ENCODE data around the gene SERPINE1. TPM values are rescaled to one million over a fixed set of nuclear protein-coding genes. Genes with fewer than 3 reads are reported as not detected.

The SERPINE1 gene
- total RNA-seq, 2 experiments from 2014 or later: 0.07 TPM; not detected in 1

DNA sequence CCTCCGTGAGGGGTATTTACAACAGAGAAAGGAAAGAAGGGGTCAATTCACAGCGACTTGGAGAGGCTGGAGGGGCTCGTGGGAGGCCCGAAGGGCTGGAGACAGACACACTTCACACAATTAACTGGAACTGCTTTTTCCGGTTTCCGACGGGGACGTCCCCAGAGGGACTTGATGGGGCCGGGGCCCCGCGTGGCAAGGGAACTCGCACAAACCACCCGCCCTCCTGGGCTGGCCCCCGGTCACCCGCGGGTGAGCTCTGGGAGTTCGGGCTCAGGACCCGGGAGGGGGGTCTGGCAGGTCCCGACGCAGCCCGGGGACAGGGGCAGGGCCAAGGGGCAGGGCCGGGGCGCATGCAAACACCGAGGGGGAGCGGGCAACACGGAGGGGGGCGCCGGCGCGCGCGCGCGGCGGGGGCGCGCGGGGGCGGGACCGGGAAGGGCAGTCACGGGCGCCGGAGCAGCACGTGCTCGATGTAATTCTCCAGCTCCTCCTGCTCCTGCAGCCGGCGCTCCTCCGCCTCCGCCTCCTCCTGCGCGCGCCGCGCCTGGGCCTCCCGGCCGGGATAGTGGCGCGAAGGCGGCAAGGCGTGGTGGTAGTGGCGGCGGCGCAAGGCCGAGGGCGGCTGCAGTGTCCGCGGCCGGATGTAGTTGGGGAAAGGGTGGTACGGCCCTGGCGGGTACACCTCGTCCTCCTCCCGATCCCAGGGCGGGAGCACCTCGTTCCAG lies 35.8 kb downstream of the SERPINE1 start:
- peaks cover 41% of the 10 kb centered on the region for H3K27me3 Mint-ChIP-seq (ENCODE audit: low read depth)
- CTCF ChIA-PET: interaction anchor here (0.6 kb wide), 1 partner anchor 30 kb away, joined by 3 read pairs; no protein-coding TSS in a partner anchor
- peaks cover 15% of the 10 kb centered on the region for H3K36me3 Mint-ChIP-seq (ENCODE audit: low read depth)
- no peaks in the 10 kb centered on the region for H3K9me3 Mint-ChIP-seq
- intact Hi-C loops (cut with micrococcal nuclease): loop anchor here (10.0 kb wide), 1 partner anchor 268 kb away; the partner anchor contains the start of gene ACHE
- H3K4me3 Mint-ChIP-seq: peak overlapping the region; percentile 36
- H3K27ac Mint-ChIP-seq: no peak overlapping the region
- DNase-seq: no peak
- H3K4me1 Mint-ChIP-seq (ENCODE audit: low read depth): peaks cover 38% of the 10 kb centered on the region

- no peak overlapping the region for H3K27ac Mint-ChIP-seq
- peaks cover 42% of the 10 kb centered on the region for H3K4me1 Mint-ChIP-seq (ENCODE audit: low read depth)
- H3K27me3 Mint-ChIP-seq (ENCODE audit: low read depth): peaks cover 45% of the 10 kb centered on the region
- peak overlapping the region; percentile 56 for H3K4me3 Mint-ChIP-seq
- intact Hi-C loops (cut with micrococcal nuclease): loop anchor here (10.0 kb wide), 1 partner anchor 269 kb away; the partner anchor contains the start of gene ACHE
- no peaks in the 10 kb centered on the region for H3K9me3 Mint-ChIP-seq
- peaks cover 12% of the 10 kb centered on the region for H3K36me3 Mint-ChIP-seq (ENCODE audit: low read depth)
- CTCF ChIA-PET: interaction anchor here (0.6 kb wide), 1 partner anchor 30 kb away, joined by 3 read pairs; no protein-coding TSS in a partner anchor
- peak; percentile 23 for DNase-seq
Observed at GRCh38 chr7:101163279-101164070, 36.6 kb downstream of the SERPINE1 start.

- Mint-ChIP-seq H3K27ac (no peak overlapping the region), H3K4me3 (no peak overlapping the region), H3K4me1 (ENCODE audit: low read depth) (peaks cover 48% of the 10 kb centered on the region), H3K27me3 (ENCODE audit: low read depth) (peaks cover 50% of the 10 kb centered on the region), H3K36me3 (ENCODE audit: low read depth) (peaks cover 8% of the 10 kb centered on the region), H3K9me3 (no peaks in the 10 kb centered on the region)
- intact Hi-C loops (cut with micrococcal nuclease): loop anchor here (10.0 kb wide), 1 partner anchor 269 kb away; the partner anchor contains the start of gene ACHE
- no peak for DNase-seq
- CTCF ChIA-PET: no interaction called here
Observed at GRCh38 chr7:101164071-101164840, 37.4 kb downstream of the SERPINE1 start.

DNA sequence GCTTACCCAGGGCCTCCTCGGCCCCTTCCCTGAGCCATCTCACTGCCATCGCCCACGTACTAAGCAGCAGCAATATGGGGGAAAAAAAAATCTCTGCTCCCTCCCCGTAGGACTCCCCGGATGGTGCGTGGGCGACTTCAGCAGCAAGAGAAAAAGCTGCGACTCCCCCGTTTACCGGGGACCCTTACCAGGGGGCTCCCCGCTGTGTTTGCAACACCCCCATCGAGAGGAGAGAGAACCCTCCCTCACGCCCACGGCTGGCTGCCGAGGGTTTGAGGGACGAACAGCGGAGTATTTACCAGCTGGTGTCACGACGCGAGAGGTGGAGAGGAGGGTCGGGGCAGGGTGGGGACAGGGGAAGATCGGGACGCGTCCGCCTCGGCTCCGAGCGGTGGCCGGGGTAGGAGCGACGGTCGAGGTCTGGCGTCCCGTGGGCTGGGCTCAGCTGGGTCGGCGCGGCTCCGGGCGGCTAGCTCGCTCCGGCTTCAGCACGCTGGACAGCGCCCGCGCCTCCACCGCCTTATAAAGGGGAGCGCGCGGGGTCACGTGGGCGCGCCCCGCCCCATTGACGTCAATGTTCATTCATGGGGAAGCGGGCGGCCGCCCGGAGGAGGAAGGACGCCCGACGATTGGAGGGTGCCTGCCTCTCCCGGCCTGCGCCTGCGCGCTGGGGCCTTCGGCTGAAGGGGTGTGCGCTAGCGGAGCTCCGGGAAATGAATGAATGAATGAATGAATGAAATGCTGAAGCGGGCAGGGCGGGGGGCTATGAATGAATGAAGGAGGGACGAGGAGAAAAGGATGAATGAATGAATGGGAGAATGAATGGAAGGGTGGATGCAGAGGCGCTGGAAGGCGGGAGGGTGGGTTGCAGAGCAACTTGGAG lies 38.4 kb downstream of the SERPINE1 start, which contains the start of gene VGF:
Gene VGF (minus strand): TSS at position 495 of the 883 bp plus-strand sequence. CDS start 726 bp downstream, outside the sequence.
- H3K4me3 Mint-ChIP-seq: peak within 1 kb of the TSS; percentile 77
- intact Hi-C loops (cut with micrococcal nuclease): loop anchor here (1.0 to 10.0 kb wide), 4 partner anchors 9 to 271 kb away; partner anchors contain the start of genes ACHE, AP1S1 and IFT22
- DNase-seq: peak; percentile 95
- peaks cover 4% of the 10 kb centered on the region for H3K36me3 Mint-ChIP-seq (ENCODE audit: low read depth)
- no peaks in the 10 kb centered on the region for H3K9me3 Mint-ChIP-seq
- CTCF ChIA-PET: interaction anchor here (0.7 to 1.4 kb wide), 5 partner anchors 21 to 276 kb away, joined by 3 to 8 read pairs (median 3); partner anchors contain the start of genes IFT22 and UFSP1
- peaks cover 58% of the 10 kb centered on the region for H3K4me1 Mint-ChIP-seq (ENCODE audit: low read depth)
- no peak within 1 kb of the TSS for H3K27ac Mint-ChIP-seq
- H3K27me3 Mint-ChIP-seq (ENCODE audit: low read depth): peaks cover 58% of the 10 kb centered on the region

DNA sequence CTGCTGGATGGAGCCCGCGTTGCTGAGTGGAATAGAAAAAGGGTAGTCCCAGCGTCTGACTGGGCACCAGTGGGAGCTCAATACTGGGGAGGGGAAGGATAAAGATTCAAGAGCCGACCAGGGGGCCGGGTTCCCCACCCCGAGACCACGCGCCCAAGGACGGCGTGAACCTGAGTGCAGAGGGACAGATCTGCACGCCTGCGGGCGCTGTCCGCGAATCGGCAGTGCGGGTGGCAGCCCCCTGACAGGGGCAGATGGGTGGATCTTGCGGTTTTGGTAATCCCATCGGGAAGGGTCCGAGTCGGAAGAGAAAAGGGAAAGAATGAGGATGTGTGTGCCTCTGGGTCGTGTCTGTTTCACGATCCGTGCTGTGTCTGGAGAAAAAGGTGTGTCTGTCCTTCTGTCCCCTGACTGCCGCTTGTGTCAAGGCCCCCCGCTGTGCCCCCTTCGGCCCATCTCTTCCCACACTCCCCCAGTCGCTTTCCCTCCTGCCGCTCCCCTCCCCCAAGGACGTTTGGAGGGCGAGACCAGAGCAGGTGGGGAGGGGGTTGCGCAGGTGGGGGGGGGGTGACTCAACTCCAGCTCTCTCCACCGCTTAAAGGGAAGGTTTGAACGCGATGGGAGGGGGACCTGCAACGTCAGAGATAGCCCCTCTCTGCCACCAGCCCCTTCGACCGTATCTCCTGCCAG lies 39.2 kb downstream of the SERPINE1 start:
- H3K27me3 Mint-ChIP-seq (ENCODE audit: low read depth): peaks cover 66% of the 10 kb centered on the region
- peaks cover 66% of the 10 kb centered on the region for H3K4me1 Mint-ChIP-seq (ENCODE audit: low read depth)
- intact Hi-C loops (cut with micrococcal nuclease): loop anchor here (1.0 to 10.0 kb wide), 4 partner anchors 8 to 271 kb away; partner anchors contain the start of genes ACHE, AP1S1 and IFT22
- H3K9me3 Mint-ChIP-seq: no peaks in the 10 kb centered on the region
- no peak overlapping the region for H3K27ac Mint-ChIP-seq
- CTCF ChIA-PET: interaction anchor here (1.0 to 1.4 kb wide), 4 partner anchors 22 to 277 kb away, joined by 3 to 8 read pairs (median 3); partner anchors contain the start of genes IFT22 and UFSP1
- H3K4me3 Mint-ChIP-seq: peak overlapping the region; percentile 77
- no peak for DNase-seq
- H3K36me3 Mint-ChIP-seq (ENCODE audit: low read depth): peaks cover 3% of the 10 kb centered on the region

GRCh38 chr7:101166648-101166908 lies 39.7 kb downstream of the SERPINE1 start:
- Mint-ChIP-seq H3K27ac (no peak overlapping the region), H3K36me3 (ENCODE audit: low read depth) (no peaks in the 10 kb centered on the region), H3K27me3 (ENCODE audit: low read depth) (peaks cover 66% of the 10 kb centered on the region), H3K4me3 (no peak overlapping the region), H3K4me1 (ENCODE audit: low read depth) (peaks cover 71% of the 10 kb centered on the region), H3K9me3 (no peaks in the 10 kb centered on the region)
- intact Hi-C loops (cut with micrococcal nuclease): loop anchor here (10.0 kb wide), 1 partner anchor 272 kb away; the partner anchor contains the start of gene ACHE
- DNase-seq: no peak
- CTCF ChIA-PET: interaction anchor here (0.6 kb wide), 1 partner anchor 193 kb away, joined by 4 read pairs; no protein-coding TSS in a partner anchor

- peak; percentile 14 for DNase-seq
- intact Hi-C loops (cut with micrococcal nuclease): loop anchor here (10.0 kb wide), 1 partner anchor 272 kb away; the partner anchor contains the start of gene ACHE
- H3K4me1 Mint-ChIP-seq (ENCODE audit: low read depth): peaks cover 76% of the 10 kb centered on the region
- H3K27me3 Mint-ChIP-seq (ENCODE audit: low read depth): peaks cover 71% of the 10 kb centered on the region
- CTCF ChIA-PET: interaction anchor here (0.6 kb wide), 1 partner anchor 193 kb away, joined by 4 read pairs; no protein-coding TSS in a partner anchor
- H3K27ac Mint-ChIP-seq: no peak overlapping the region
- no peaks in the 10 kb centered on the region for H3K9me3 Mint-ChIP-seq
- no peaks in the 10 kb centered on the region for H3K36me3 Mint-ChIP-seq (ENCODE audit: low read depth)
- H3K4me3 Mint-ChIP-seq: no peak overlapping the region
Observed at GRCh38 chr7:101166909-101167644, 40.2 kb downstream of the SERPINE1 start.

DNA sequence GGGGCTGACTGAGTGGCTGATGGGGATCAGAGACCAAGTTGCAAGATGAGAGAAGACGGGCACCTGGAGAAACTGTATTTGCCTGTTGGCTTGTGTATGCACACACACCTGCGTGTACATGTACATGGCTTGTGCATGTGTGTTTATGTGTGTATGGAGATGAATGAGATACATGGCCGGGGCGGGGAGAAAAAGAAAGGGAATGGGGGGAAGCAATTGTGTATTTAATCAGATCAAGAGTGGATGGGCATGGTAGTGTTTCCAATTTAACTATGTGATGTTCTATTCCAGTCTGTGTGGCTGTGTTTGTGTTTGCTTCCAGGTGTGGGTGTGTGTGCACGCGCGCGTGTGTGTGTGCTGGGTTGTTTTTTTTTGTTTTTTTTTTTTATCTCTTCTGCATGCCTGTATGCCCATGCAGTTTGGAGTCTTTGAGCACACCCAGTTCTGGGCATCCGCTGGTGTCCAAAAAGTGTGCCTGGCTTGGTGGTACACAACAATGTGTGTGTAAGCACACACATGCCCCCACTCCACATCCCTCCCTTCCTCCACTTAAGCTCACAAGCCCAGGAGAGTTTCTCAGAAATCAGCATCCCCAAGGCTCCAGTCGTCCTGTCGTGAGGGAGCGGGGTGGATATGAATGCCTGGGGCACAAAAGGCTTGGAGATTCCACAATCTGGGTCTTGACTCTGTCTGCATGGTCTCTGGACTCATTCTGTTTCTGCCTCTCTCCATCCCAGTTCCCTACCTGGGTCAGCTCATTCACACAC lies 40.9 kb downstream of the SERPINE1 start:
- Mint-ChIP-seq H3K36me3 (ENCODE audit: low read depth) (no peaks in the 10 kb centered on the region), H3K4me1 (ENCODE audit: low read depth) (peaks cover 76% of the 10 kb centered on the region), H3K27ac (no peak overlapping the region), H3K4me3 (no peak overlapping the region), H3K27me3 (ENCODE audit: low read depth) (peaks cover 70% of the 10 kb centered on the region), H3K9me3 (no peaks in the 10 kb centered on the region)
- DNase-seq: no peak
- intact Hi-C loops (cut with micrococcal nuclease): loop anchor here (10.0 kb wide), 1 partner anchor 273 kb away; the partner anchor contains the start of gene ACHE
- CTCF ChIA-PET: interaction anchor here (0.5 to 1.6 kb wide), 7 partner anchors 15 to 464 kb away, joined by 3 to 17 read pairs (median 4); no protein-coding TSS in a partner anchor

DNA sequence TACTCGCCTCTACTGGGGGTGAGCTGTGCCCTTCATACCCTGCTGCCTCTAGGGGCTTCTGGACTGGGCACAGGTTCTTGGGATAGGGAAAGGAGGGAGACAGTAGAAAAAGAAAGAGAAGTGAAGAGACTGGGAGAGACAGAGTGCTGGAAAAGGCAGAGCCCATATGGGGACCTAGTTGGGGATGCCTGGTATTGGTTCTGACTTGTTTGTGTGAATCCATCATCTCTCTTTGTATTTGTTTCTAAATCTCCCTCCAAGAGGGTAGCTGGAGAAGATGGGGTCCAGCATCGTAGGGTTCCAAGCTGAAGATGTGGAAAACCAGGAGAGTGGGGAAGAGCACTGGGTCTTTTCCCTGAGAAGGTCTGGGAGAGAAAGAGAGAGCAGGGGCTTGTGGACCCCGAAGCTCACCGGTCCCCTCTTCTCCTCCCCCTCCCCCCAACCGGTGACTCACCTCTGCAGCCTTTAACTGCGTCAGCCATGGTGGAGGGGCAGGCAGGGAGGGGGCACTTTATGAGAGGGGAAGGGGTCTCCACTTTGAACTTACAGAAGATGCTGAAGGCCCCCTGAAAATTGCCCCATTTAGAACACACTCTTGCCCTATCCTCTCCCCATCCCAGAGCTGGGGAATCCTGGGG lies 41.6 kb downstream of the SERPINE1 start:
- CTCF ChIA-PET: interaction anchor here (0.5 to 1.6 kb wide), 8 partner anchors 14 to 465 kb away, joined by 3 to 17 read pairs (median 4); no protein-coding TSS in a partner anchor
- DNase-seq: peak; percentile 25
- intact Hi-C loops (cut with micrococcal nuclease): loop anchor here (1.0 to 10.0 kb wide), 3 partner anchors 24 to 274 kb away; partner anchors contain the start of gene ACHE
- H3K4me3 Mint-ChIP-seq: no peak overlapping the region
- peaks cover 78% of the 10 kb centered on the region for H3K4me1 Mint-ChIP-seq (ENCODE audit: low read depth)
- no peaks in the 10 kb centered on the region for H3K36me3 Mint-ChIP-seq (ENCODE audit: low read depth)
- H3K9me3 Mint-ChIP-seq: no peaks in the 10 kb centered on the region
- H3K27me3 Mint-ChIP-seq (ENCODE audit: low read depth): peaks cover 73% of the 10 kb centered on the region
- no peak overlapping the region for H3K27ac Mint-ChIP-seq

Data from activated naive CD4-positive, alpha-beta T cell treated with anti-CD3 and anti-CD28 coated beads for 36 hours (primary cell).